GM12878 (cell line): ENCODE data around the gene TMEM176A.

Source experiments
- CHD2 ChIP-seq: IDR thresholded peaks from 2 replicates; pipeline ENCODE4 v1.6.1; 2011; ENCODE audit warnings: low read depth, low read length, improper control_type of control experiment, borderline replicate concordance
- STAT3 ChIP-seq: IDR thresholded peaks from 2 replicates; pipeline ENCODE4 v1.6.1; 2011; ENCODE audit warnings: low read depth, low read length, improper control_type of control experiment
- TCF3 ChIP-seq: IDR thresholded peaks from 2 replicates; pipeline ENCODE4 v1.6.1; 2012; ENCODE audit warnings: low read depth, mild to moderate bottlenecking, low read length, borderline replicate concordance; ENCODE audit not compliant: insufficient read depth
- TF ChIP-seq, protein P1 (sequence below), 3 experiments: IDR thresholded peaks in 2 of 3; conservative IDR thresholded peaks in 1 of 3; 2 replicates each; pipeline ENCODE4 v1.5.1; 2011; ENCODE audit warnings: low read depth in 3 of 3, low read length in 3 of 3, mild to moderate bottlenecking in 3 of 3, control low read depth in 2 of 3, moderate library complexity in 2 of 3, inconsistent platforms in 1 of 3, mixed read lengths in 1 of 3; ENCODE audit not compliant: control insufficient read depth in 2 of 3, insufficient read depth in 1 of 3; ENCODE audit errors: extremely low read depth in 1 of 3

DNA sequence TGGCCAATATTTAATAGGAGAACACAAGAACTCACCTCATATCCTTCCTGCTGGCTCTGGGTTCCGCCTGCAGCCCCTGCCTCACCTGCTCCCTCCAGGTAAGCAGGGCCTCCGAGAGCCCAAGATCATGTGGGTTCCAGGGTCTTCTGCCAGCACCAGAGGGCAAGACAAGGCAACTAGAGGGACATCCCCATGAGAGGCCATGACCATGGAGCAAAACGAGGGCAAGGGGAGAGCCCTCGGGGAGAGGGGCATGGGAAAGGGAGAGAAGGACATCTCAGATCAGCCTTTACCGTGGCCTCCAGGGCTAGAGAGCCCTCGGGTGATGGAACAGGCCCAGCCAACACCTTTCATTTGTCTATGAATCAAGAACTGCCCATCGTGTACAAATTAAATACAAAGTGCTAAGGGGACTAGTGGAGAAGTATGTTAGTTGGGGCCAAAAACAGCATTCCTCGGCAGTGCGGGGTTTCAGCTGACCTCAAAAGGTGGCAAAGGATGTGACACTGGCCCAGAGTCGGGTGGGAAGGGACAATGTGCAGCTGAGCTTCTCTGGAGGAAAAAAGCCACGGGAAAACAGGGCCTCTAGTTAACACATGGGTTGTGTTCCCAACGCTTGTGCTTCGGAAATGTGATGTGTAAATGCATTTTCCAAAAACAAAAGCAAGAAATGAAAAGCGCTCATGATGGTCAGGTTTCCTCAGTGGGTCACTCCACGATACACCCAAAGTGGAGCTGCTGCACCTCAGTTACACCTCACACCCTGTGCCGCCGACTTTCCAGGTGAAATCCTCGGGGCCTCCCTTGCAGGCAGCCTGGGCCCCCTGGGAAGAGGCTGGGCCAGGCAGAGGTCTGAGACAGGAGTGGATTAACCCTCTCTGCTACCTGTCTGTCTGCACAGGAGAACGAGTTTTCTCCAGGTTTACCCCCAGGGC is 53.8 kb downstream of the TMEM176A start:
- TF ChIP-seq, protein P1, sequence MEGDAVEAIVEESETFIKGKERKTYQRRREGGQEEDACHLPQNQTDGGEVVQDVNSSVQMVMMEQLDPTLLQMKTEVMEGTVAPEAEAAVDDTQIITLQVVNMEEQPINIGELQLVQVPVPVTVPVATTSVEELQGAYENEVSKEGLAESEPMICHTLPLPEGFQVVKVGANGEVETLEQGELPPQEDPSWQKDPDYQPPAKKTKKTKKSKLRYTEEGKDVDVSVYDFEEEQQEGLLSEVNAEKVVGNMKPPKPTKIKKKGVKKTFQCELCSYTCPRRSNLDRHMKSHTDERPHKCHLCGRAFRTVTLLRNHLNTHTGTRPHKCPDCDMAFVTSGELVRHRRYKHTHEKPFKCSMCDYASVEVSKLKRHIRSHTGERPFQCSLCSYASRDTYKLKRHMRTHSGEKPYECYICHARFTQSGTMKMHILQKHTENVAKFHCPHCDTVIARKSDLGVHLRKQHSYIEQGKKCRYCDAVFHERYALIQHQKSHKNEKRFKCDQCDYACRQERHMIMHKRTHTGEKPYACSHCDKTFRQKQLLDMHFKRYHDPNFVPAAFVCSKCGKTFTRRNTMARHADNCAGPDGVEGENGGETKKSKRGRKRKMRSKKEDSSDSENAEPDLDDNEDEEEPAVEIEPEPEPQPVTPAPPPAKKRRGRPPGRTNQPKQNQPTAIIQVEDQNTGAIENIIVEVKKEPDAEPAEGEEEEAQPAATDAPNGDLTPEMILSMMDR (IDR thresholded peaks at IDR 0.05 in 2 of 3, conservative IDR thresholded peaks at IDR 0.05 in 1 of 3; ENCODE audit: control insufficient read depth in 2 of 3, extremely low read depth in 1 of 3, insufficient read depth in 1 of 3, low read depth in 3 of 3, low read length in 3 of 3) = no peak
- TF ChIP-seq TCF3 = no peak
- no peak for TF ChIP-seq STAT3
- no peak for TF ChIP-seq CHD2
